GM12801 (cell line): ENCODE results near the gene APBA2.

Source experiments
- TF ChIP-seq, protein P1 (sequence below): IDR thresholded peaks from one replicate; pipeline ENCODE4 v1.5.1; 2011; ENCODE audit warnings: control low read depth; ENCODE audit not compliant: insufficient read length; ENCODE audit errors: extremely low read depth

APBA2 gene

DNA sequence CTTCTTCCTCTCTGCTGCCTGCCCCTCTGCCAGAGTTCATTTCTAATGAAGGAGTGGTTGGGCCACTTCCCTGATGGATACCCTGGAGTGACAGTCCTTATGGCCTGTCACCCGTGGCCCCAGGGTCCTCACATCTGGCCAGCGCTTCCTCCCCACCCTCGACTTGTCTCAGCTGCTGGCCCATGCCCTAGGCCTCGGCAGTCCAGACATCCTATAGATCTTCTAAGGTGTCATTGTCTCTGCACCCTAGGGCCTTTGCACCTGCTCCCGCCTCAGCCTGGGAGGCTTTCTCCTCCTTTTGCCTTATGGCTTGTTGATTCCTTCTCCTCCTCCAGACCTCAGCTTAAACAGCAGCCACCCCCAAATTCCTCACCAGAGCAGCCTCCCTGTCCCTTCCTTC lies 202.9 kb downstream of the APBA2 start:
- TF ChIP-seq, protein P1, sequence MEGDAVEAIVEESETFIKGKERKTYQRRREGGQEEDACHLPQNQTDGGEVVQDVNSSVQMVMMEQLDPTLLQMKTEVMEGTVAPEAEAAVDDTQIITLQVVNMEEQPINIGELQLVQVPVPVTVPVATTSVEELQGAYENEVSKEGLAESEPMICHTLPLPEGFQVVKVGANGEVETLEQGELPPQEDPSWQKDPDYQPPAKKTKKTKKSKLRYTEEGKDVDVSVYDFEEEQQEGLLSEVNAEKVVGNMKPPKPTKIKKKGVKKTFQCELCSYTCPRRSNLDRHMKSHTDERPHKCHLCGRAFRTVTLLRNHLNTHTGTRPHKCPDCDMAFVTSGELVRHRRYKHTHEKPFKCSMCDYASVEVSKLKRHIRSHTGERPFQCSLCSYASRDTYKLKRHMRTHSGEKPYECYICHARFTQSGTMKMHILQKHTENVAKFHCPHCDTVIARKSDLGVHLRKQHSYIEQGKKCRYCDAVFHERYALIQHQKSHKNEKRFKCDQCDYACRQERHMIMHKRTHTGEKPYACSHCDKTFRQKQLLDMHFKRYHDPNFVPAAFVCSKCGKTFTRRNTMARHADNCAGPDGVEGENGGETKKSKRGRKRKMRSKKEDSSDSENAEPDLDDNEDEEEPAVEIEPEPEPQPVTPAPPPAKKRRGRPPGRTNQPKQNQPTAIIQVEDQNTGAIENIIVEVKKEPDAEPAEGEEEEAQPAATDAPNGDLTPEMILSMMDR, result no peak

DNA sequence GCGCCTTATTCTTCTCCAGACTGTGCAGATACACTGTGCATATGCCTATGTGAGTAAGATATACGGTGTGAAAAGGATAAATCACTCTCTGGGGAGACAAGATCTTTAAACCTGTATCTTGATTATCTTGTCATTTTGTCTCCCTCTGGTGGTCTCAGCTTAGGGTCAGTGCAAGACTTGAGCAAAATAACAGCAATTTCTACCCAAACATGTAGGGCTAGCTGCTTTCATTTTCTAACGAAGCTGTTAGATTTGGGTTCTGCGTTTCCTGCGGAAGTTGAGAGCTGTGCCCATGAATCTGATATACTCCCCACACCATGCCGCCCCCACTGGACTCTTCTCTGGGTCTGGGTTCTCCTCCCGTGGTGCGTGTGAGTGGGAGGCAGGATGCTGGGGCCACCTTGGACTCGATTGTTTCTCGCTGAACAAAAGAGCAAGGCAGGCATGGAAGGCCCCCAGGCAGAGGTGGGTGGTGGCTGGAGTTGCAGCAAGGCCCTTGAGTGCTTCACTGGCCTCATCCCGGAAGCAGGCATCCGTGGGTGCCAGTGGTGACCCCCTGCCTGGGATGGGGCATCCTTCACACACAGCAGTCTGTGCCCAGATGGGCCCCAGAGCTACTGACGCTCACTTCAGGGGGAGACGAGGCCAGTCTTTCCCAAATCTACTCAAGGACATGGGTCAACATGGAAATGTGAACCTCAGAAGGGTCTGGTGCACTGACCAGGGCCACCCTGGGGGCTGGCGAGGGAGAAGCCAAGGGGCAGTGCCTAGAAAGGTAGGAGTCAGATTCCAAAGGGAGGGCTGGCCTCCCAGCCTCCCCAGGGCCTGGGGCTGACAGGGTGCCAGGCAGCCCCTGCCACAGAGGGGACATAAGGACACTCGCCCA lies 204.2 kb downstream of the APBA2 start:
- TF ChIP-seq, protein P1, result no peak

DNA sequence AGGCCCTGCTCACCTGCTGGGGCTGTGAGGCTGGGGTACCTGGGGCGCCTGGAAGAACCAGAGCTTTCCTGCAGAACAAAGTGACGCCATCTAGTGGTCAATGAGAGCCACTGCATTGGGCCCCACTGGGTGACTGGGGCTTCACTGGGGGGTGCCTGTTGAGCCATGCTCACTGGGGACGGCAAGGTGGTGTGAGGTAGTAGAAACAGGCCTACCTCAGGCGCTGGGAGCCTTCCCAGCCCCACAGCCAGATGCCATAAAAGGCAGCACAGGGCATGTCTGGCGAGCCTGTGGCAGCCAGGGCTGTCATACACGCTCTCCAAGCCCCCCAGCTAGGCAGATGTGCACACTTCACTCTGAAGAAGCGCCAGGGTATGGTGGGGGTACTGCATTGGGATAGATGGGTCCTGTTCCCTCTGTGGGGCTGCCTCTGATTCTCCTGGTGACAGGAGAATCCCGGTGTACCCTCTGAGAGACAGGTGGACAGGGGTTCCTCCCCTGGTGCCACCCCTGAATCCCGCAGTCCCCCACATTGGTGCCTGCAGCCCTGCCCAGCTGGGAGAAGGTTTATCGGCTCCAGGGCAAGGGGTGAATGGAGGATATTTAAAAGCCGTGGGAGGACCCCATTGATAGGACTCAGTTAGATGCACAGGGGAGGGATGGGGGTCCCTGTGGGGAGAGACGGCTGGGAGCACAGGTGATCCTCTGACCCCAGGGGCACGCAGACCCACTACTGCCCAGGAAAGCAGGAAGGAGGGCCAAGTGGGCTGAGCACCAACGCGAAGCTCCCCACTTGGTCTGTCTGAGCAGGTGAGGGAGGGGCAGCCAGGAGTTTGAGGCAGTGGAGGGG lies 205.1 kb downstream of the APBA2 start:
- TF ChIP-seq, protein P1, result no peak

DNA sequence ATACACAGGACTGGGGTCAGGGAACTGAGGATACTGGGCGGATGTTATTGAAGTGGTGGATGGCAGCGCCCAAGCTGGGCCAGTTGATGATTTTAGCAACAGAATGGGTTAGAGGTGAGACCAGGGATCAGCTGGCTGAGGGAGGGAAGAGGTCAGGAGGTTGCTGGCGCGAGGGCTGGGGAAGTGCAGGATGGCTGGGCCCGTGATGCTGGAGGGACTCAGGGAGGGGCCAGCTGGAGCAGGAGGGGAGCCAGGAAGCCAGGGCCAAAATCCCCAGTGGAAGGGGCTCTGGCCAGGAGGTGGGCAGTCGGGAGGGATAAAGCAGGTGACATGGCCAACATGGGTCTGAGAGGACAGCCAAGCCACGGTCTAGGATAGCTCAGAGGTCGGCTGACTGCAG lies 205.9 kb downstream of the APBA2 start:
- TF ChIP-seq, protein P1, result no peak

DNA sequence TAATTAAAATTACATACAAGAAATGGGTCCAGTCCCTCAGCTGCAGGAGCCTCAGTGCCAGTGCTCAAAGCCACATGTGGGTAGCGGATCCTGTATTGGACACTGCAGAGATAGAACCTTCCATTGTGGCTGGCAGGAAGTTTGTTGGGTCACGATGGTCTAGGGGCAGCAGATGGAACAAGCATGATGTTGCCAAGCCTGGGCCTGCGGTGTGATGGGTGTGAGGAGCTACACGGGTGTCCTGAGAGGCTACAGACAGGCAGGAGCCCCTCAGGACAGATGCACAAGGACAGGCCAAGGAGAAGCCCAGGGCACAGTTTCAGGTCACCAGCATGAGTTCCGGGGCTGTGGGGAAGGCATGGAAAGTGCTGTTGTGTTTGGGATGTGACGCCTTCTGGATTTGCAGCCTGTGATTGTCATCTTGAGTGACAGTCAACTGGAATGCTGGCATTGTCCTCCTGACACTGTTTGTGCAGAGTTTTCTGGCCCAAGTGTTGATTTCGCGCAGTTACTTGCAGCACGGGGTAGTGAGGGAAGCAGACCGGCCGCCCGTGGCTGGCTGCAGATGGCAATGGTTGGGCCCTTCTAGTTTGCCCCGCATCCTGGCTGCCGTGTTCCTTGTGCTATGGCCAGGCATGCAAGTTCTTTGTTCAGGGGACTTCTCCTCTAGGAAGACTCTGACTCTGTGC lies 206.7 kb downstream of the APBA2 start:
- TF ChIP-seq, protein P1, result no peak

DNA sequence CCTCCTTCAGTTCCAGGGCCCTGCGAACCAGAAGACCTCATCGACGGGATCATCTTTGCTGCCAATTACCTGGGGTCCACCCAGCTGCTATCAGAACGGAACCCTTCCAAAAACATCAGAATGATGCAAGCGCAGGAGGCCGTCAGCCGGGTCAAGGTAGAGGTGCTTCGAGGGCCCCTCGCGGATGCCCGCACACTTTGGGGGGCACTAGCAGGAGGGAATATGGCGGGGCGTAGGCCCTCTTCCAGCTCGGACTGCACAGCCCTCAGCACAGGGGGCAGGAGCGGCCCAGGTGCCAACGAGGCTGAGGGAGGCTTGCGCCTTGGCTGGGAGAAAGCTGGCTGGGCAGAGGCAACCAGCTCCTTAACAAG lies 207.3 kb downstream of the APBA2 start:
- TF ChIP-seq, protein P1, result no peak
